SIG-M5 (cell line): ENCODE data around the gene TMEM39A.
A peak's percentile ranks its signal among the peaks of the same experiment; 100 is the strongest.

Source experiments
- DNase-seq: peaks from one replicate; lab custom pipeline; 2025; lab: John Stamatoyannopoulos, UW

The TMEM39A gene

GRCh38 chr3:119463171-119464169, at the start of gene TMEM39A:
TSS of gene TMEM39A (minus strand) at chr3:119463615. CDS start at chr3:119462074, 1,541 bp downstream.
- peak; percentile 83 for DNase-seq

- no peak for DNase-seq
Observed at GRCh38 chr3:119510690-119511089, 47.3 kb upstream of the TMEM39A start.

- no peak for DNase-seq
Observed at GRCh38 chr3:119508172-119508845, 44.9 kb upstream of the TMEM39A start.

- DNase-seq: no peak
Observed at GRCh38 chr3:119507404-119507803, 44.0 kb upstream of the TMEM39A start.

- DNase-seq: no peak
Observed at GRCh38 chr3:119506631-119507030, 43.2 kb upstream of the TMEM39A start.

- DNase-seq: no peak
Observed at GRCh38 chr3:119500901-119501300, 37.5 kb upstream of the TMEM39A start.

GRCh38 chr3:119500265-119500664, 36.9 kb upstream of the TMEM39A start:
- DNase-seq: no peak

GRCh38 chr3:119498186-119499011, 35.0 kb upstream of the TMEM39A start, which contains the start of gene TIMMDC1:
TSS of gene TIMMDC1 (plus strand) at chr3:119498547. CDS start at chr3:119498734, 187 bp downstream.
- DNase-seq: peak; percentile 75

GRCh38 chr3:119497820-119498185, 34.4 kb upstream of the TMEM39A start:
- no peak for DNase-seq

GRCh38 chr3:119494597-119494996, 31.2 kb upstream of the TMEM39A start:
- no peak for DNase-seq

- DNase-seq: no peak
Observed at GRCh38 chr3:119492810-119493209, 29.4 kb upstream of the TMEM39A start.

GRCh38 chr3:119492128-119492527, 28.7 kb upstream of the TMEM39A start:
- no peak for DNase-seq

- DNase-seq: no peak
Observed at GRCh38 chr3:119490153-119490552, 26.7 kb upstream of the TMEM39A start.

- DNase-seq: no peak
Observed at GRCh38 chr3:119485563-119485962, 22.1 kb upstream of the TMEM39A start.

GRCh38 chr3:119483101-119483500, 19.7 kb upstream of the TMEM39A start:
- no peak for DNase-seq

GRCh38 chr3:119481079-119481478, 17.7 kb upstream of the TMEM39A start:
- no peak for DNase-seq

GRCh38 chr3:119470866-119471265, 7.5 kb upstream of the TMEM39A start:
- DNase-seq: no peak

- DNase-seq: no peak
Observed at GRCh38 chr3:119469418-119470189, 6.2 kb upstream of the TMEM39A start.

- DNase-seq: no peak
Observed at GRCh38 chr3:119468041-119468440, 4.6 kb upstream of the TMEM39A start.

- no peak for DNase-seq
Observed at GRCh38 chr3:119457246-119457645, 6.2 kb downstream of the TMEM39A start.

GRCh38 chr3:119456469-119456868, 6.9 kb downstream of the TMEM39A start:
- DNase-seq: no peak
